Hepatocyte (in vitro differentiated cells): ENCODE results near the gene COP1.

Source experiments
- CTCF ChIP-seq: fragments of 200-600 bp; sonication (generic); IDR thresholded peaks from 2 replicates; pipeline ENCODE4 v1.5.1; 2016; ENCODE audit warnings: antibody characterized with exemption, mild to moderate bottlenecking; ENCODE audit not compliant: poor library complexity
- EZH2 ChIP-seq: fragments of 200-600 bp; sonication (generic); IDR thresholded peaks from 2 replicates; pipeline ENCODE4 v1.6.1; 2016; ENCODE audit warnings: antibody characterized with exemption, mild to moderate bottlenecking, borderline replicate concordance
- EZH2phosphoT487 ChIP-seq: fragments of 200-600 bp; sonication (generic); IDR thresholded peaks from one replicate; pipeline ENCODE4 v1.6.1; 2018; ENCODE audit warnings: antibody characterized with exemption, mild to moderate bottlenecking, low read depth, moderate library complexity; ENCODE audit not compliant: unreplicated experiment, severe bottlenecking

DNA sequence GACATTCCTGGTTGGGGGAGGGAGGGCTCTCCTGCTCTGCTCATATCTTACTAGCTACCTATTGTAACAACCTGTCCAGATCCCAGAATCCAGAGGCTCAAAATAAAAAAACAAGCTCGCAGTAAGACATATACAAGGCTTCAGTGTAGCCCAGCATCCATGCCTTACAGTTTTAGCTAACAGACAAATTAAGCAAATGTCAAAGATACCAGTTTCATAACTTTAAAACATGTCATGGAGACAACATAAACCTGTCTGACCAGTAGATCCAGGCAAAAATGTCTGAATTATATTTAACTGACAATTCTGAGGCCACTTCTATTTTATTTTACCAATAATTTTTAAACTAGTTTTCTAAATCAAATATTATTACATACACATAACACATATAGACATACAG is 295.9 kb downstream of the COP1 start:
- TF ChIP-seq EZH2 (no peak), CTCF (no peak), EZH2phosphoT487 (no peak)
